Mesenchymal stem cell (in vitro differentiated cells and primary cell): ENCODE results near the gene HELZ2.

Source experiments
- DNase-seq: peaks from one replicate; pipeline ENCODE4 v3.0.0-alpha.2; 2013
- H2AFZ ChIP-seq: one replicate; pipeline ENCODE4 v1.6.1; 2013; ENCODE audit warnings: low read depth, mild to moderate bottlenecking, control low read depth, inconsistent platforms, low read length, moderate library complexity
- H2AK5ac ChIP-seq: 2 replicates; pipeline ENCODE4 v1.6.1; 2013; ENCODE audit warnings: low read length, moderate library complexity, mild to moderate bottlenecking, inconsistent platforms; ENCODE audit not compliant: severe bottlenecking
- H2BK120ac ChIP-seq: one replicate; pipeline ENCODE4 v1.6.1; 2013; ENCODE audit warnings: low read depth, mild to moderate bottlenecking, inconsistent platforms, low read length, moderate library complexity
- H2BK12ac ChIP-seq, 2 experiments: one replicate each; pipeline ENCODE4 v1.6.1; 2013; ENCODE audit warnings: inconsistent platforms in 2 of 2, low read length in 2 of 2, mild to moderate bottlenecking in 2 of 2, moderate library complexity in 2 of 2, control low read depth in 1 of 2
- H2BK15ac ChIP-seq: one replicate; pipeline ENCODE4 v1.6.1; 2013; ENCODE audit warnings: mild to moderate bottlenecking, low read depth, inconsistent platforms; ENCODE audit not compliant: poor library complexity, severe bottlenecking
- H2BK5ac ChIP-seq: 2 replicates; pipeline ENCODE4 v1.6.1; 2013; ENCODE audit warnings: low read depth, mild to moderate bottlenecking, low read length, control low read depth, inconsistent platforms; ENCODE audit not compliant: poor library complexity, severe bottlenecking
- H3K14ac ChIP-seq, 2 experiments: one replicate each; pipeline ENCODE4 v1.6.1; 2013; ENCODE audit warnings: inconsistent platforms in 2 of 2, low read length in 2 of 2, control low read depth in 1 of 2, mild to moderate bottlenecking in 1 of 2, moderate library complexity in 1 of 2
- H3K18ac ChIP-seq, 2 experiments: one replicate each; pipeline ENCODE4 v1.6.1; 2013; ENCODE audit warnings: inconsistent platforms in 2 of 2, low read length in 2 of 2, control low read depth in 1 of 2, low read depth in 1 of 2, mild to moderate bottlenecking in 1 of 2
- H3K23ac ChIP-seq, 2 experiments: one replicate each; pipeline ENCODE4 v1.6.1; 2013; ENCODE audit warnings: inconsistent platforms in 2 of 2, low read length in 2 of 2, mild to moderate bottlenecking in 2 of 2, moderate library complexity in 2 of 2, control low read depth in 1 of 2
- H3K27ac ChIP-seq: 2 replicates; pipeline ENCODE4 v1.5.1; 2013; ENCODE audit warnings: mild to moderate bottlenecking, moderate library complexity, low read length, control low read depth, inconsistent platforms; ENCODE audit not compliant: poor library complexity, severe bottlenecking
- H3K27me3 ChIP-seq, 2 experiments: 2 replicates each; pipeline versions ENCODE4 v1.6.1 to v1.7.0; 2013; ENCODE audit warnings: low read length in 2 of 2, mild to moderate bottlenecking in 2 of 2, moderate library complexity in 2 of 2, control low read depth in 1 of 2, inconsistent platforms in 1 of 2; ENCODE audit not compliant: control insufficient read depth in 1 of 2, insufficient read depth in 1 of 2
- H3K36me3 ChIP-seq, 2 experiments: 2 replicates each; pipeline versions ENCODE4 v1.6.1 to v1.7.0; 2013; ENCODE audit warnings: low read length in 2 of 2, control low read depth in 1 of 2, inconsistent platforms in 1 of 2, low read depth in 1 of 2, mild to moderate bottlenecking in 1 of 2; ENCODE audit not compliant: insufficient read depth in 2 of 2, control insufficient read depth in 1 of 2
- H3K4ac ChIP-seq, 2 experiments: one replicate each; pipeline ENCODE4 v1.6.1; 2013; ENCODE audit warnings: inconsistent platforms in 2 of 2, low read length in 2 of 2, mild to moderate bottlenecking in 2 of 2, moderate library complexity in 2 of 2, control low read depth in 1 of 2, low read depth in 1 of 2
- H3K4me1 ChIP-seq: 2 replicates; pipeline ENCODE4 v1.6.1; 2013; ENCODE audit warnings: low read depth, low read length, control low read depth; ENCODE audit not compliant: control insufficient read depth, insufficient read depth
- H3K4me2 ChIP-seq: 2 replicates; pipeline ENCODE4 v1.6.1; 2013; ENCODE audit warnings: low read length, mild to moderate bottlenecking, inconsistent platforms; ENCODE audit not compliant: poor library complexity, severe bottlenecking
- H3K4me3 ChIP-seq, 2 experiments: 2 replicates each; pipeline versions ENCODE4 v1.5.1 to v1.7.0; 2013; ENCODE audit warnings: low read length in 2 of 2, mild to moderate bottlenecking in 2 of 2, control low read depth in 1 of 2, low read depth in 1 of 2; ENCODE audit not compliant: insufficient read depth in 1 of 2
- H3K79me1 ChIP-seq: replicated peaks from 2 replicates; pipeline ENCODE4 v1.6.1; 2013; ENCODE audit warnings: mild to moderate bottlenecking, control low read depth, low read length, inconsistent platforms; ENCODE audit not compliant: poor library complexity, severe bottlenecking
- H3K9ac ChIP-seq: 2 replicates; pipeline ENCODE4 v1.7.0; 2013; ENCODE audit warnings: mild to moderate bottlenecking, low read length, moderate library complexity
- H3K9me3 ChIP-seq: 2 replicates; pipeline ENCODE4 v1.7.0; 2013; ENCODE audit warnings: mild to moderate bottlenecking, low read length; ENCODE audit not compliant: control insufficient read depth
- H4K8ac ChIP-seq: one replicate; pipeline ENCODE4 v1.6.1; 2013; ENCODE audit warnings: inconsistent platforms, mild to moderate bottlenecking, low read length, moderate library complexity
- H4K91ac ChIP-seq: one replicate; pipeline ENCODE4 v1.6.1; 2013; ENCODE audit warnings: mild to moderate bottlenecking, low read length, inconsistent platforms
- WGBS: methylation state at CpG from one replicate; pipeline ENCODE4 v1.1.7; 2013; ENCODE audit warnings: mixed read lengths; 5-methylcytosine and 5-hydroxymethylcytosine counted together

HELZ2 gene

DNA sequence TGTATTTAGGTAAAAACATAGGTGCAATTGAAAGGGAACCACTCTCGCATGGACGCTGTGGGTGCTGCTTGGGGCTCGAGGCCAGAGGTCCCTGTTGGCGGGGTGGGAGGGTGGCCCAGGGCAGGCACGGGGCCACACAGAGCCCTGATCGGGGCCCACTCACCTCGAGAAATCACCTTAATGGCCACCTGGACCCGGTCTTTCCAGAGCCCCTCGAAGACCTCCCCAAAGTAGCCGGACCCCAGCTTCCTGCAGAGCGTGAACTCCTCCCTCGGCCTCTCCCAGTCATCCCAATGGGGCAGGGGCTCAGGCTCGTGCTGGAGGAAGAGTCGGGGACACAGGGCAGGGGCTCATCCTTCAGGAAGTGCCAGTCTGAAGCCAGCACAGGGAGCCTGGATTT lies 40.7 kb downstream of the HELZ2 start:
- Histone ChIP-seq H3K36me3 (no peaks in the 10 kb centered on the region), H2BK120ac (no peak overlapping the region), H3K27me3 (peaks cover 0 to 68% of the 10 kb centered on the region in 2 experiments), H3K9me3 (no peaks in the 10 kb centered on the region), H3K4ac (no peak overlapping the region), H4K8ac (no peak overlapping the region), H2AK5ac (no peak overlapping the region), H2BK12ac (no peak overlapping the region), H2AFZ (no peak overlapping the region), H3K4me1 (peaks cover 38% of the 10 kb centered on the region), H3K23ac (no peak overlapping the region), H3K9ac (no peak overlapping the region), H3K79me1 (no peaks in the 10 kb centered on the region), H3K4me3 (no peak overlapping the region), H2BK5ac (no peak overlapping the region), H3K27ac (no peak overlapping the region), H4K91ac (no peak overlapping the region), H2BK15ac (no peak overlapping the region), H3K18ac (no peak overlapping the region), H3K14ac (no peak overlapping the region), H3K4me2 (no peak overlapping the region)
- DNase-seq: no peak
- 88% methylated on average over 14 of the region's 14 CpGs for WGBS

DNA sequence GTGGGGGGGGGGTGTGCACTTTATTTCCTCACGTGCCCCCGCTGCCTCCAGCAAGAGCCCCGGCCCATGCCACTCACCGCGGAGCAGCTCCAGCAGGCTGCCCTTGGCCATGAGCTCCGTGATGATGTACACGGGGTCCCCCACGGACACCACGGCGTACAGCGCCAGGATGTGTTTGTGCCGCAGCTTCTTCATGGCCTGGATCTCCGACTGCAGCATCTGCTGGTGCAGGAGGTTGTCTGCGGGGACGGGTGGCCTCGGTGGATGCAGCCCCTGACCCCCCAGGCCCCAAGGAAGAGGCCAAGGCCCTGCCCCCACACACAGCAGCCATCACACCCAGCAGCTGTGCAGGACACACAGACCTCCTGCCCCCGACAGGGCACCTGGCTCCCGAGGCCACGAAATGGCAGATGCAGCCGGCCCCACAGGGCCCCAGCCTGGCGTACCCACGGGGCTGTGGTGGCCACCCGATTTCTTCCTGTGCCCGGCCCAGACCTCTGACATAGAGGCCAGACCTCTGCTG lies 41.5 kb downstream of the HELZ2 start:
- Histone ChIP-seq H4K8ac (no peak overlapping the region), H3K27ac (no peak overlapping the region), H3K4me3 (no peak overlapping the region), H3K4me1 (peaks cover 31% of the 10 kb centered on the region), H2BK12ac (no peak overlapping the region), H3K27me3 (peaks cover 0 to 72% of the 10 kb centered on the region in 2 experiments), H3K36me3 (no peaks in the 10 kb centered on the region), H3K18ac (no peak overlapping the region), H3K79me1 (no peaks in the 10 kb centered on the region), H3K23ac (no peak overlapping the region), H3K9ac (no peak overlapping the region), H3K14ac (no peak overlapping the region), H2BK120ac (no peak overlapping the region), H2BK5ac (no peak overlapping the region), H3K4me2 (no peak overlapping the region), H3K4ac (no peak overlapping the region), H3K9me3 (no peaks in the 10 kb centered on the region), H2BK15ac (no peak overlapping the region), H4K91ac (no peak overlapping the region), H2AK5ac (no peak overlapping the region), H2AFZ (no peak overlapping the region)
- 89% methylated on average over 22 of the region's 24 CpGs for WGBS
- no peak for DNase-seq

DNA sequence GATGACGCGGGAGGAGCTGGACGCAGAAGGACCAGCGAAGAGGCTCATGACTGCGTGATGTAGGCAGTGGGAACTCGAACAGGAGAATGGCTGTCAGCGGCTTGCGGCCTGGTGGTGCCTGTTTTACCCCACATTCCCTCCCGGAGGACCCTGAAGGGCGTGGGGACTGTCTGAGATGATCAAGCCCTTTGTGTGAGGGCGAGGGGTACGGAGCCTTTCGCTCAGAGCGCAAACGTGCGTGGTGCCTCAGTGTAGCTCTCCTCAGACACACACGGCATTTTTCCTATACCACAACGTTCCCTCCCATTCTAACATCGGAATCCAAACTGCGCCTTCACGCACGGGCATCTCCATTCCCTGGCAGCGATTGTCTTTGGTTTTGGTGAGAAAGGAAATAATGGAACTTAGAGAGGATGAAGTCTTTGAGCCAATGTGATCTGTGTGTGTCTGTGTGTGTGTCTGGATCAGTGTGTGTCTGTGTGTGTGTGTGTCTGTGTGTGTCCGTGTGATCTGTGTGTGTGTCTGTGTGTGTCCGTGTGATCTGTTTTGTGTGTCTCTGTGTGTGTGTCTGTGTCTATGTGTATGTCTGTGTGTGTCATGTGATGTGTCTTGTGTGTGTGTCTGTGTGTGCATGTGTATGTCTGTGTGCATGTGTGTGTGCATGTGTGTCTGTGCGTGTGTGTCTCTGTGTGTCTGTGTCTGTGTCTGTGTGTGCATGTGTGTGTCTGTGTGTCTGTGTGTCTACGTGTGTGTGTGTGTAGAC lies 42.2 kb downstream of the HELZ2 start:
- peak; percentile 20 for DNase-seq
- Histone ChIP-seq H3K79me1 (no peaks in the 10 kb centered on the region), H3K27me3 (peaks cover 0 to 72% of the 10 kb centered on the region in 2 experiments), H3K9me3 (no peaks in the 10 kb centered on the region), H3K27ac (no peak overlapping the region), H2BK15ac (no peak overlapping the region), H3K4me3 (no peak overlapping the region), H2BK120ac (no peak overlapping the region), H3K18ac (no peak overlapping the region), H2AFZ (no peak overlapping the region), H4K8ac (no peak overlapping the region), H2BK5ac (no peak overlapping the region), H3K4me1 (peaks cover 24% of the 10 kb centered on the region), H3K14ac (no peak overlapping the region), H4K91ac (no peak overlapping the region), H3K36me3 (no peaks in the 10 kb centered on the region), H2BK12ac (no peak overlapping the region), H2AK5ac (no peak overlapping the region), H3K23ac (no peak overlapping the region), H3K4ac (no peak overlapping the region), H3K9ac (no peak overlapping the region), H3K4me2 (no peak overlapping the region)
- WGBS: 87% methylated on average over 22 of the region's 27 CpGs

DNA sequence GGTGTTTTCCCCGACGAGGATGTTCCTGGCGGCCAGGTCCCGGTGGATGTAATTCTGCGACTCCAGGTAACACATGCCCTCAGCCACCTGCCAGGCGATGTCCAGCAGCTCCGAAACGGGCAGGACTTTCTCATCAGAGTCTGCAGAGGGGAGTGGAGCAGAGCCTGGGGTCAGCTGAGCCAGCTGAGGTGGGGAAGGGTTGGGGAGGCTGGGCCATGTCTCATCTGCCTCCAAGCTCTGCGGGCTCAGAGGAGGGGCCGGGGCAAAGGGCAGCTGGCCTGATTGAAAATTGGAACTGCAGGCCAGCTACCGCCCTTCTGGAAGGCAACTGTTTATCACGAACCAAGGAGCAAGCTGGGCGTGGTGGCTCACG lies 43.3 kb downstream of the HELZ2 start:
- H2BK15ac ChIP-seq: no peak overlapping the region
- WGBS: 88% methylated on average over 13 of the region's 14 CpGs
- no peak for DNase-seq

More for the DNA sequence above, 43.3 kb downstream of the HELZ2 start:
- H2BK12ac ChIP-seq: no peak overlapping the region
- no peak overlapping the region for H2BK120ac ChIP-seq
- no peak overlapping the region for H4K8ac ChIP-seq
- H3K9me3 ChIP-seq: no peaks in the 10 kb centered on the region
- H4K91ac ChIP-seq: no peak overlapping the region
- H3K18ac ChIP-seq: no peak overlapping the region
- H3K23ac ChIP-seq: no peak overlapping the region
- H3K4me3 ChIP-seq: peak overlapping the region in 1 of 2 experiments; percentile 22
- no peak overlapping the region for H3K27ac ChIP-seq
- H3K4me1 ChIP-seq: peaks cover 17% of the 10 kb centered on the region
- no peaks in the 10 kb centered on the region for H3K79me1 ChIP-seq
- H3K14ac ChIP-seq: no peak overlapping the region
- H2AFZ ChIP-seq: no peak overlapping the region
- H3K4me2 ChIP-seq: no peak overlapping the region
- H3K36me3 ChIP-seq: no peaks in the 10 kb centered on the region
- H2AK5ac ChIP-seq: no peak overlapping the region
- no peak overlapping the region for H2BK5ac ChIP-seq
- no peak overlapping the region for H3K4ac ChIP-seq
- no peak overlapping the region for H3K9ac ChIP-seq
- peaks cover 0 to 65% of the 10 kb centered on the region in 2 experiments for H3K27me3 ChIP-seq
